Inflammatory macrophage treated with lipopolysaccharide for 4 hours (primary cell): ENCODE data around the gene KIAA0232.
"Not testable (repeated sequence)": the region's sequence is repeated elsewhere in the genome, so short reads cannot be mapped to it uniquely, and the experiment has no call there.

ENCODE experiments used
- DNase-seq: peaks from one replicate; pipeline ENCODE4 v3.0.0-alpha.2; 2020

The KIAA0232 gene

GRCh38 chr4:6887591-6888371 lies 105.3 kb downstream of the KIAA0232 start:
- peak; percentile 74 for DNase-seq

DNA sequence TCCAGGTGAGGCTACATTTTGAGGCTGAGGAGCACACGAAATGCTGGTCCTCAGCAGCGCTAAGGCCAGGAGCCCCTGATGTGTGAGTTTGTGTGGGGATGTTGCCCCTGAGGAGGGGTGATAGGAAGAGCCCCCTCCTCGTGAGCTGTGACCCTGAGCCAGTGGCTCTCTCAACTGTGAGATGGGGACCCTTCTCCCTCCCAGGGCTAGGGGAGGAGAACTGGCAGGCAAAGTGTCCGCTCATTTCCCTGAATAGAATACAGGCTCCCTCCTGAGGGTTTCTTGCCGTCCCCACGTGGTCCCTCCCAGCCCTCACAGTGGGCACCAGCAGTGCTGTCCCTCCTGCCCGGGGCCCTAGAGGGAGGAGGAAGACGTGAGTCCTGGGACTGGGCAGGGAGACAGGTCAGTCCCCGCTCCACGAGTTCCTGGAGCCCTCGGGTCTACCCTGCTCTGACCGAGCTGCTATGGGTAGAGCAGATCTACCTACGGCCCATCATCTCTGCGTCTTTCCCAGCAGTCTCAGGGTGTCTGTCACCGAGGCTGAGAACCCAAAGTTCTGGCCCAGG lies 106.1 kb downstream of the KIAA0232 start:
- DNase-seq, result no peak

GRCh38 chr4:6889101-6889735 lies 106.7 kb downstream of the KIAA0232 start:
- DNase-seq, result no peak

DNA sequence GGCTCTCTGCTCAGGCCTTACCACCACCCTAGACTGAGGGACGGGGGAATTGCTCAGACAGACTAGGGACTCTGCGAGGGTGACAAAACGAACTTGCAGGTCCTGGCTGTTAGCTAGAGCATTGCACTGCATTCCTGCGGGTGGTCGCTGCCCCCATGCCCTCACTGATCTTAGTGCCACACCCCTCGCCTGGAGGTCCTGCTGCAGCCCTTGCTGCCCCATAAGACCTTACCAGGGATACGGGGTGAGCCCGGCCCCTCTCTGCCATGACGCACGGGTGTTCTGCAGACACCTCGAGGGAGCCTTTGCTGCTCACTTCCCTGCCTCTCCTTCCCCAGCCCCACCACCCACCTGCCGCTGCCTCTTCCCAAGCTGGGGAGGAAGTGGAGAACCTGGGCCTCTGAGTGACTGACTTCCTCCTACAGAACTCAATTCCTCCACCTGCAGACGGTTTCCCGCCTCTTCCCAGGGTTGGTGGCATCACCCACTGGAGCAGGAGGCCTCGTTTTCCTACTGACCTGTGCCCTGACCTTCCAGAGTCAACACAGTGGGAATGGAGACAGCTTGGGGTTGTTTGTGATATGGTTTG lies 107.3 kb downstream of the KIAA0232 start:
- DNase-seq, result no peak

DNA sequence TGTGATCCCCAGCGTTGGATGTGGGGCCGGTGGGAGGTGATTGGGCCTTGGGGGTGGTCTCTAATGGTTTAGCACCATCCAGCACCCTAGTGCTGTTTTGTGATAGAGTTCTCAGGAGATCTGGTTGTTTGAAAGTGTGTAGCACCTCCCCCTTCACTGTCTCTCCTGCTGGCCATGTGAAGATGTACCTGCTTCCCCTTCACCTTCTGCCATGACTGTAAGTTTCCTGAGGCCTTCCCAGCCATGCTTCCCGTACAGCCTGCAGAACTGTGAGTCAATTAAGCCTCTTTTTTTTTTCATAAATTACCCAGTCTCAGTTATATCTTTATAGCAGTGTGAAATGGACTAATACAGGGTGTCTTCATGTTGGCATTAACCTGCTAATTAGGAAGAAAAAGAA lies 107.8 kb downstream of the KIAA0232 start:
- no peak for DNase-seq

- DNase-seq, result not testable (repeated sequence)
These were observed 108.4 kb downstream of the KIAA0232 start for GRCh38 chr4:6890971-6891370.

DNA sequence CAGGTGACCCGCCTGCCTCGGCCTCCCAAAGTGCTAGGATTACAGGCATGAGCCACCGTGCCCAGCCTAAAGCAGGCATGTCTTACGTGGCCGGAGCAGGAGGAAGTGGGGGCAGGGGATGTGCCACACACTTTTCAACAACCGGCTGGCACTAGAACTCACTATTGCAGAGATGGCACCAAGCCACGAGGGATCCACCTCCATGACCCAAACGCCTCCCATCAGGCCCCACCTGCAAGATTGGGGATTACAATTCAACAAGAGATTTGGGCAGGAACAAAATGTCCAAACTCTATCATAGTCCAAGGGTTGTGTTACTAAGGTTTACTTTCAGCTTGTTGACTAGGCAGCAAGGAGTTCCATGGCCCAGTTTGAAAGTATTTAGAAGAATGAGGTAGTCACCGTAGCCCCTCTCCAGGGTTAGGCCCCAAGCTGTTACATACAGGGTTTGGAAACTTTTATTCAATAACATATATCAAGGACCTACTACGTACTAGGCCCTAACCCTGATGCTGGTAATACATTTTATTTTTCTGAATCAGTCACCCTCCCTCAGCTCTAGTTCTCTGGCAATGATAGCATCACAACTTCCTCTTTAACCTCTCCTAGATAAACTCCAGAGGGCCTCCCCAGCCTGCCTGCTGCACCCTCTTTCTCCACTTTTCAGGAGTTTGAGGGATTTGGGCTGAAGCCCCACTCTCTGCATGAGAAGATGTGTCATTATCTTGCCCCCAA lies 109.1 kb downstream of the KIAA0232 start:
- peak; percentile 47 for DNase-seq

GRCh38 chr4:6892190-6892908 lies 109.8 kb downstream of the KIAA0232 start:
- DNase-seq, result peak; percentile 50

GRCh38 chr4:6892909-6893202 lies 110.3 kb downstream of the KIAA0232 start:
- DNase-seq, result no peak

DNA sequence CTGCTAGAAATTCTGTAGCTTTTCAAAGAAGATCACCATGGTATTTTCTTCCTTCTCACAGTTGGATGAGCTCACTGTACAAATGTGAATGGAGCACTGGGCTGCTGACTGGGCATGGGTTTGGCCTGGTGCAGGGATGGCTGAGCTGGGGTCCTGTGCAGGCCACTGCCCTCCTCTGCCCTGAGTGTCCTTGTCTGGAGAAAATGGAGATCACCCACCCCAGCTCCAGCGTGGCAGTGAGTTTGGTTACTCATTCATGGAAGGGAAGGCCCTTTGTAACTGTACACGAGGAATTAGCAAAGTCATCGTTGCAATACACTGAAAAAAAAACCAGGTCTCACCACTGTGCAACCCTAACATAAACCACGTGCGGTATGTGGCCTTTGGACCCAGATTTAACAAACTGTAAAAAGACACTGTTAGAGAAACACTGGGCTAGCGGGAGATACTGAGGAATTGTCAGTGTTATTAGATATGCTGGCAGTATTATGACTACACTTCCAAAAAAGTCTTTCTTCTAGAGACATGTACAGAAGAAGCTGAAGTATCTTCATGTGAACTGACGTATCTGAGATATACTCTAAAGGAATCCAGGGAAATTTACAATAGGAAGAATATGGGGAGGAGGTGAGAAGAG lies 111.0 kb downstream of the KIAA0232 start:
- peak; percentile 71 for DNase-seq

DNA sequence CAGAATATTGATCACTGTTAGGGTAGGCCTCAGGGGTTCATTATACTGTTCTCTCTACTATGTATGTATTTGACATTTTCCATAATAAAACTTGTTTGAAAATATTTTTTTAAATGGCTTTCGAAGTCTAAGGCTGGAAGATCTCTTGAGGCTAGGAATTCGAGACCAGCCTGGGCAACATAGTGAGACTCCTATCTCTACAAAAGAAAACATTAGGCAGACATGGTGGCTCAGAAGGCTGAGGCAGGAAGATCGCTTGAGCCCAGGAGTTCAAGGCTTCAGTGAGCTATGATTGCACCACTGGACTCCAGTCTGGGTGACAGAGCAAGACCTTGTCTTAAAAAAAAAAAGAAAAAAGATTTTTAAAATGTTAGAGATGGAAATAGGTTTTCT lies 111.6 kb downstream of the KIAA0232 start:
- DNase-seq, result no peak

DNA sequence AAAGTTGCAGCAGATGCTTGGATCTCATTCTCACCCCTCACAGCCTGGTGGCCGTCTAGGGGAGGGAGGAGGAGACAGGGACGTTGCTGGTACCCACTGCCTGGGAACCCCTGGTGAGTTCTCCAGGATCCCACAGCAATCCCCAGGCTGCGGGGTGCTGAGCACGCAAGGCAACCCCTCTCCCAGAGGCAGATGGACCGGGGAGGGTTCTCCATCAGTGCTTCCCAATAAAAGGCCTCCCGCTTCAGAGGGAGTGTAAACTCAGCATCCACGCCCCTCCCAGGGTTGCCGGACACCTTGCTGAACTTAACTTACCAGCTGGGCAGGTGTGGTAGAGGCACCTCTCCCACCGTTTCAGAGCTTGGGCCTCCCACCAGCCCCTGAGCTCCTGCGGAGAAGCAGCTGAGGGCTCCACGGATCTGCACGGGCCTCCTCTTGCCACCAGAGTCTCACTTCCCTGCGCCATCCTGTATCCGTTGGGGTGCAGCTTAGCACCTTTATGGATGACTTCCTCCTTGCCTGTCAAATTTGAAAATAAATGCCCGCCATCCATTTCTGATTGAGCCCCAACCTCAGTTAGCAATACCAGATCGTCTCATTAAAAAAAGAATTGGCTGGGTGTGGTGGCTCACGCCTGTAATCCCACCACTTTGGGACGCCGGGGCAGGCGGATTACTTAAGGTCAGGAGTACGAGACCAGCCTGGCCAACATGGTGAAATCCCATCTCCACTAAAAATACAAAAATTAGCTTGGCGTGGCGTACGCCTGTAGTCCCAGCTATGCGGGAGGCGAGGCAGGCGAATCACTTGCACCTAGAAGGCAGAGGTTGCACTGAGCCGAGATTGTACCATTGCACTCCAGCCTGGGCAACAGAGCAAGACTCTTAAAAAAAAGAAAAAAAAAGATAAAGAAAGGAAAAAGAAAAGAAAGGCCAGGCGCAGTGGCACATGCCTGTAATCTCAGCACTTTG lies 112.3 kb downstream of the KIAA0232 start:
- DNase-seq, result no peak

DNA sequence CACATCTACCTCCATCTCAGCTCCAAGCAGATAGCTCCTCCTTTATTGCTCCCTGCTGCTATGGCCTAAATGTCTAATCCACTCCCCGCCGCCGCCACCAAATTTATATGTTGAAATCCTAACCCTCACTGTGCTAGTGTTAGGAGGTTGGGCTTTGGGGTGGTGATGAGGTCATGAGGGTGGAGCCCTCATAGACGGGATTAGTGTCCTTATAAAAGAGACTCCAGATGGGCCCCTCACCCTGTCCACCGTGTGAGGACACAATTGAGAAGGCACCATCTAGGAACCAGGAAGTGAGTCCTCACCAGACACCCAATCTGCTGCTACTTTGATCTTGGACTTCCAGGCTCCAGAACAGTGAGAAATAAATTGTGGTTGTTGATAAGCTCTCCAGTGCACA lies 113.5 kb downstream of the KIAA0232 start:
- DNase-seq, result no peak

DNA sequence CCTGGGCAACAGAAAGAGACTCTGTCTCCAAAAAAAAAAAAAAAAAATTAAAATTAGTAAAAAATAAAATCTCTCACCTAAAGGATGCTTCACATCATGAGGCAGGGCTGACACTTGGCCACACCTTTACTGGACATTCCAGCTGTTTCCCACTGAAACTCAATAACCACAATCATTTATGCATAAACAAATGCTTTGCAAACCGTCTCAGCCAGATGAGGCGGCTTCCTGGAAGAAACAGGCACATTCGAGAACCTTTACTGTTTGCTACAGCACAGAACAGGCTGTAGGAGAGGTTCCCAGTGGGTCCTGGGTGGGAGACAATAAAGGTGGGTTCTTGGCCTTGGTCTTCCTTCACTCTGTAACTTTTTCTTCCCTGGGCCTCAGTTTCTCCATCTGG lies 116.2 kb downstream of the KIAA0232 start:
- no peak for DNase-seq

DNA sequence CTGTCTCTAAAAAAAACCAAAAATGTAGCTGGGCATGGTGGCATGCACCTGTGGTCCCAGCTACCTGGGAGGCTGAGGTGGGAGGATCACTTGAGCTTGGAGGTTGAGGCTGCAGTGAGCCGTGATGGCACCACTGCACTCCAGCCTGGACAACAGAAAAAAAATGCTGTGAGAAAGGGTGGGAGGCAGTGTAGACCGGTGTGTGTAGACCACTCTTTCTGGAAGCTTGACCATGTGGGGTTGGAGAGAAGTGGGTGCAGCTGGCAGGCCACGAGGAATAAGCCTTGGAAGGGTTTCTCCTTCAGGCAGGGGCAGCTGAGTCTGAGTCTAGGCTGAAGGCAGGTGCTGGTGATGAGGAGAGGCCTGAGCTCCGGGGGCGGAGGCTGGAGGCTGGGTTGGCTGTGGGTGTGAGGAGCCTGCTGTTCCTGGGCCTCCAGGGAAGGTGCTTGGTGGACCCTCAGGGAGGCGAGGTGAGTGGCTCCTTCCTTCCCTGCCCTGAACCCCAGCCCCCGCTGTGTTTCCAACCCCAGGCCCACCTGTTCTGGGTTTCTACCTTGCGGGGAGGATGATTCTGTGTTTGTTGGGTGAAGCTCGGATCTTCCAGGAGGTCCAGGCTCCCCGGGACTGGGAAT lies 117.8 kb downstream of the KIAA0232 start:
- no peak for DNase-seq

- no peak for DNase-seq
These were observed 118.4 kb downstream of the KIAA0232 start for GRCh38 chr4:6900956-6901355.

GRCh38 chr4:6901669-6902317 lies 119.3 kb downstream of the KIAA0232 start:
- DNase-seq, result no peak

DNA sequence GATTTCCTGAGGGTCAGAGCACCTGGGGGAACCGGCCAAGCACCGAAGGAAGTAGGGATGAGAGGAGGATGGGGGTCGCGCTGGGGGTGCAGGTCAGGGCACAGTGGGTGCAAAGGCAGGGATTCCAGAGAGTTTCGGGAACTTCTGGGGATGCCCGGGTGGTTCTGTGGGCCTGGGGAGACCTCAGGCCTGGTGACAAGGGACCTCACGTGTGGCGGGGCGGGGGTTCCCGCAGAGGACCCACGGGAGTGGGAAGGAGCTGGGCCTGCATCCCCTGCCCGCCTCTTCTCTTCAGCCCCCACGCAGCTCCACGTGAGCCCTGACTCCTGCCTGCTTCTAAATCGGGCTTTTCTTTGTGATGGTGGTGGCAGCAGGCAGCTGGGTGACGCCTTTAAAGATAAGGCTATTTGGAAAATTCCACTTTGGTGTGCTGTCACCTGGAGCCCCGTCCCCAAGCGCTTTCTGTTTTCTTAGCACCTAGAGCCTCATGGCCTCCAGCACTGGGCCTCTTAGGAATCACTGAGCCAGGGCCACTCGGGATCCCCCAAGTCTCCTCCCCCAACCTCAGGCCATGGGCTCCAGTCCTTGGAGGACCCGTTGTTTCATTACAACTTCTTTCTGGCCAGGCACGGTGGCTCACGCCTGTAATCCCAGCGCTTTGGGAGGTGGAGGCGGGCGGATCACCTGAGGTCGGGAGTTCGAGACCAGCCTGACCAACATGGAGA lies 120.0 kb downstream of the KIAA0232 start:
- no peak for DNase-seq
